CD4-positive, alpha-beta T cell (primary cell): ENCODE measurements around the gene ANKLE2. TPM values are rescaled to one million over a fixed set of nuclear protein-coding genes. Genes with fewer than 3 reads are reported as not detected.
"Not testable (repeated sequence)": the region's sequence is repeated elsewhere in the genome, so short reads cannot be mapped to it uniquely, and the experiment has no call there.

Source experiments
- ATAC-seq: fragments of 200-7000 bp; cut with Tn5 transposase; one replicate; pipeline ENCODE4 v1.10.0; 2022; ENCODE audit warnings: mild to moderate bottlenecking; ENCODE audit not compliant: poor library complexity
- CTCF ChIA-PET: fragments of 350-600 bp; sonication (Branson Sonifier 250); formaldehyde crosslinking; loops from one replicate; lab custom pipeline; 2021; ENCODE audit warnings: antibody characterized with exemption, inconsistent platforms; lab: Charles Lee
- POLR2A ChIA-PET: fragments of 350-600 bp; sonication (Branson Sonifier 250); formaldehyde crosslinking; loops from one replicate; lab custom pipeline; 2021; ENCODE audit warnings: antibody characterized with exemption, inconsistent platforms; lab: Charles Lee
- DNase-seq, 14 experiments: peaks; one replicate each; pipeline ENCODE4 v3.0.0-alpha.2; 2013 to 2020; ENCODE audit warnings: mixed read lengths in 2 of 14
- H3K27ac ChIP-seq, 2 donors: one replicate each; pipeline versions ENCODE4 v1.5.1 to v1.7.0; 2013; ENCODE audit warnings: low read length in 2 of 2, low read depth in 1 of 2, mild to moderate bottlenecking in 1 of 2
- H3K27me3 ChIP-seq, 2 experiments: 1 replicate in 1 of 2; 2 replicates in 1 of 2; pipeline versions ENCODE4 v1.6.1 to v1.7.0; 2013; ENCODE audit warnings: low read length in 2 of 2, control low read depth in 1 of 2, mild to moderate bottlenecking in 1 of 2, moderate library complexity in 1 of 2; ENCODE audit not compliant: insufficient read depth in 2 of 2, control insufficient read depth in 1 of 2
- H3K36me3 ChIP-seq: one replicate; pipeline ENCODE4 v1.6.1; 2013; ENCODE audit warnings: low read length, control low read depth; ENCODE audit not compliant: insufficient read depth
- H3K4me1 ChIP-seq: one replicate; pipeline ENCODE4 v1.6.1; 2013; ENCODE audit warnings: low read length, control low read depth; ENCODE audit not compliant: insufficient read depth
- H3K4me3 ChIP-seq: one replicate; pipeline ENCODE4 v1.5.1; 2013; ENCODE audit warnings: mild to moderate bottlenecking, low read length, moderate library complexity
- H3K9me3 ChIP-seq, 2 experiments: 1 replicate in 1 of 2; 2 replicates in 1 of 2; pipeline versions ENCODE4 v1.6.1 to v1.7.0; 2013; ENCODE audit warnings: low read length in 2 of 2, mild to moderate bottlenecking in 2 of 2, control low read depth in 1 of 2, moderate library complexity in 1 of 2; ENCODE audit not compliant: control insufficient read depth in 1 of 2, insufficient read depth in 1 of 2
- H3K27ac Mint-ChIP-seq: one replicate; pipeline ENCODE4 v1.8.0; 2020; ENCODE audit warnings: mixed read lengths
- H3K27me3 Mint-ChIP-seq: one replicate; pipeline ENCODE4 v1.8.0; 2021; ENCODE audit warnings: mixed read lengths
- H3K36me3 Mint-ChIP-seq: one replicate; pipeline ENCODE4 v1.8.0; 2021; ENCODE audit warnings: low read depth, mixed read lengths
- H3K4me1 Mint-ChIP-seq: one replicate; pipeline ENCODE4 v1.8.0; 2021; ENCODE audit warnings: low read depth, mixed read lengths
- H3K4me3 Mint-ChIP-seq: one replicate; pipeline ENCODE4 v1.8.0; 2020; ENCODE audit warnings: mild to moderate bottlenecking, mixed read lengths
- H3K9me3 Mint-ChIP-seq: one replicate; pipeline ENCODE4 v1.8.0; 2020; ENCODE audit warnings: mixed read lengths
- CTCF ChIP-seq: fragments of 200-600 bp; IDR thresholded peaks from one replicate; pipeline ENCODE4 v1.8.0; 2022; ENCODE audit warnings: antibody characterized with exemption, mild to moderate bottlenecking
- intact Hi-C, 2 experiments: fragments of 100-400 bp; cut with DNase I in 1 of 2; cut with micrococcal nuclease in 1 of 2; formaldehyde crosslinking; loops; one replicate each; pipeline versions ENCODE4 v1.15.1 to v1.9.0; 2023 to 2025; cut with DNase I, micrococcal nuclease
- total RNA-seq, 174 experiments: library from RNA in 2 of 174; stranded (reverse) in 2 of 174; gene quantifications; one replicate each; pipeline ENCODE4 v1.2.3 and lab custom pipeline; 2021 to 2026

ANKLE2 gene
- total RNA-seq, 2 experiments from 2014 or later = 61.7 to 65.7 TPM

GRCh38 chr12:132797820-132798570, 36.4 kb upstream of the ANKLE2 start:
- no peak overlapping the region for H3K27ac Mint-ChIP-seq
- H3K4me1 Mint-ChIP-seq = no peaks in the 10 kb centered on the region
- Histone ChIP-seq H3K27ac (no peak overlapping the region), H3K4me3 (no peak overlapping the region), H3K27me3 (no peaks in the 10 kb centered on the region), H3K9me3 (no peaks in the 10 kb centered on the region), H3K36me3 (peaks cover 72% of the 10 kb centered on the region), H3K4me1 (no peaks in the 10 kb centered on the region)
- CTCF ChIA-PET = no interaction called here
- no peak for ATAC-seq
- POLR2A ChIA-PET = no interaction called here
- no peak for TF ChIP-seq CTCF
- DNase-seq = no peak
- H3K9me3 Mint-ChIP-seq = no peaks in the 10 kb centered on the region
- H3K4me3 Mint-ChIP-seq = no peak overlapping the region
- intact Hi-C loops = no loop called here
- peaks cover 84% of the 10 kb centered on the region for H3K36me3 Mint-ChIP-seq
- H3K27me3 Mint-ChIP-seq = no peaks in the 10 kb centered on the region

GRCh38 chr12:132795847-132796246, 34.2 kb upstream of the ANKLE2 start:
- H3K27me3 ChIP-seq = no peaks in the 10 kb centered on the region
- H3K36me3 ChIP-seq = peaks cover 69% of the 10 kb centered on the region
- DNase-seq = no peak
- no peaks in the 10 kb centered on the region for H3K9me3 Mint-ChIP-seq
- intact Hi-C loops = no loop called here
- no peak overlapping the region for H3K4me3 Mint-ChIP-seq
- H3K27me3 Mint-ChIP-seq = no peaks in the 10 kb centered on the region
- H3K27ac ChIP-seq = no peak overlapping the region
- peaks cover 78% of the 10 kb centered on the region for H3K36me3 Mint-ChIP-seq
- no peaks in the 10 kb centered on the region for H3K9me3 ChIP-seq
- H3K27ac Mint-ChIP-seq = no peak overlapping the region
- no peak for ATAC-seq
- no peaks in the 10 kb centered on the region for H3K4me1 Mint-ChIP-seq
- TF ChIP-seq CTCF = no peak
- CTCF ChIA-PET = no interaction called here
- H3K4me1 ChIP-seq = no peaks in the 10 kb centered on the region
- H3K4me3 ChIP-seq = no peak overlapping the region
- POLR2A ChIA-PET = no interaction called here

DNA sequence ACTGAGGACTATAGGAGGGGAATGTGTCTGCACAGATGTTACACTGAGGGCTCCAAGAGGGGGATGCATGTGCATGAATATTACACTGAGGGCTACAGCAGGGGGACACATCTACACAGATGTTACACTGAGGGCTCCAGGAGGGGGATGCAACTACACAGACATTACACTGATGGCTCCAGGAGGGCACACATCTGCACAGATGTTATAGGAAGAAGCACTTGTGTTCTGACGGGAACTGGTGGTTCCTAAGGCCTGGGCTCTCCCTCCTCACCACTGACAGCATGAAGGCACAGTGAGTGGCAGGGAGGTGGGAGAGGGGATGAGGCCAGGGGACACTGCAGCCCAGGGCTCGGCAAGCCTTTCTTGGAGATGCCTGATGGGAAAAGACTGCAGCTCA, 30.3 kb upstream of the ANKLE2 start:
- H3K4me1 ChIP-seq, H3K9me3 ChIP-seq, H3K27ac Mint-ChIP-seq, H3K4me3 Mint-ChIP-seq, CTCF ChIA-PET, POLR2A ChIA-PET, H3K27ac ChIP-seq, ATAC-seq, H3K4me1 Mint-ChIP-seq, DNase-seq, H3K4me3 ChIP-seq, H3K9me3 Mint-ChIP-seq, intact Hi-C loops, H3K27me3 ChIP-seq, H3K27me3 Mint-ChIP-seq: not testable (repeated sequence)
- peaks cover 56% of the 10 kb centered on the region for H3K36me3 ChIP-seq
- peaks cover 71% of the 10 kb centered on the region for H3K36me3 Mint-ChIP-seq

- Histone ChIP-seq H3K4me1 (no peaks in the 10 kb centered on the region), H3K9me3 (no peaks in the 10 kb centered on the region), H3K36me3 (peaks cover 60% of the 10 kb centered on the region), H3K27ac (no peak overlapping the region), H3K27me3 (no peaks in the 10 kb centered on the region), H3K4me3 (no peak overlapping the region)
- no peaks in the 10 kb centered on the region for H3K4me1 Mint-ChIP-seq
- no peak overlapping the region for H3K4me3 Mint-ChIP-seq
- H3K27me3 Mint-ChIP-seq = no peaks in the 10 kb centered on the region
- intact Hi-C loops = no loop called here
- no peak overlapping the region for H3K27ac Mint-ChIP-seq
- no peaks in the 10 kb centered on the region for H3K9me3 Mint-ChIP-seq
- ChIA-PET CTCF (no interaction called here), POLR2A (no interaction called here)
- H3K36me3 Mint-ChIP-seq = peaks cover 71% of the 10 kb centered on the region
- TF ChIP-seq CTCF = no peak
- no peak for DNase-seq
- no peak for ATAC-seq
Observed at GRCh38 chr12:132789099-132789471, 27.5 kb upstream of the ANKLE2 start.
